ENCODE data around the gene USP34. TPM values are rescaled to one million over a fixed set of nuclear protein-coding genes. Genes with fewer than 3 reads are reported as not detected.

Gene USP34
- total and polyA plus RNA-seq, 2 of the 8 experiments (the other 6 are each of a cell fraction or from before 2014, with no cell fraction given), result 56.7 to 91.7 TPM

DNA sequence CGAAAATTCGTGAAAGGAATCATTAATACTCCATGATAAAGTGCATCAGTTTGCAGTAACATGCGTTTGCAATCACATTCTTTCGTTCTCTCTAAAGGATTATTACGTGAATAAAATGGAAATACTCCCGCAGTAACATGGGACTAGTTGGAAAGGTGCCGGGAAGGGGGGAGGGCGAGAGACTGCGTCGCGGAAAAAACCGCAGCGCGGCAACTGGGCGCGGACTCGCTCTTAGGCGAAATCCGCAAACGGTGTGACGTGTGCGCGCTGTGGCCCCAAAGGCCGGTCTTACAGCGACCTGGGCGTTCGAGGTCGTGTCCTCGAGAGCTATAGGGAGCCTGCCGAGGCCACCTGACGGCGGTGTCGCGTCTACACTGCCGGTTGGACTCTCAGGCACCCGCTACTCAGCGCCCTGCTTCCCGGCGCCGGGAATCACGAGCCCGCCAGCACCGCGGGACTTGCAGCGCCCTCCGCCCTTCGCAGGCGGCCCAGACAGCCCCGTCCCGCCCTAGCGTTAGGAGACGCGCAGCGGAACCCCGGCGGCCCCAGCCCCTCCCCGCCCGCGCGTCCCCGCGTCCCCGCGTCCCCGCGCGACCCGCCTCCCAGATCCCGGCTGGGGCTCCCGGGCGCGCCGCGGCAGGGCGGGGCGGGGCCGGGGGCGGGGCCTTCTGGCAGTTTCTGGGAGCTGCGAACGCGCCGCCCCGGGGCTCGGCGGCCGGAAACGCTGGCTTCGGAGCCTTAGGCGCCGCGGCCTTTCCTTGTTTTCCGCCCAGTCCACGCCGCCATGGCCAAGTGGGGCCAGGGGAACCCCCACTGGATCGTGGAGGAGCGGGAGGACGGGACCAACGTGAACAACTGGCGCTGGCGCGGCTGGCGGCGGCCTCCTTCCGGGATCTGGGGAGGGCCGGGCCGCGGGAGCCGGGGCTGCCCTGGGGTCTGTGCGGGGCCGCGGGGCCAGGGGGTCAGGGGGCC, 293.8 kb downstream of the USP34 start (continued):
- TF ChIP-seq RAD21 (IDR thresholded peaks at IDR 0.05 in 1 of 2, conservative IDR thresholded peaks at IDR 0.05 in 1 of 2; ENCODE audit: low read depth in 2 of 2, low read length in 2 of 2), result peak in 1 of 2 experiments; percentile 4; a peak in 1 of 4 replicates
- peak; percentile 33; the same call in 1 of the 2 replicates for TF ChIP-seq BACH1 (IDR thresholded peaks at IDR 0.05; ENCODE audit: low read length)
- TF ChIP-seq CEBPB (IDR thresholded peaks at IDR 0.05; ENCODE audit: low read depth, low read length), result no peak
- TF ChIP-seq, protein P1, sequence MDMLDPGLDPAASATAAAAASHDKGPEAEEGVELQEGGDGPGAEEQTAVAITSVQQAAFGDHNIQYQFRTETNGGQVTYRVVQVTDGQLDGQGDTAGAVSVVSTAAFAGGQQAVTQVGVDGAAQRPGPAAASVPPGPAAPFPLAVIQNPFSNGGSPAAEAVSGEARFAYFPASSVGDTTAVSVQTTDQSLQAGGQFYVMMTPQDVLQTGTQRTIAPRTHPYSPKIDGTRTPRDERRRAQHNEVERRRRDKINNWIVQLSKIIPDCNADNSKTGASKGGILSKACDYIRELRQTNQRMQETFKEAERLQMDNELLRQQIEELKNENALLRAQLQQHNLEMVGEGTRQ (IDR thresholded peaks at IDR 0.05; ENCODE audit: low read length), result peak; percentile 31; the same call in 1 of the 2 replicates
- TF ChIP-seq CHD2 (IDR thresholded peaks at IDR 0.05; ENCODE audit: low read length), result peak; percentile 88

All from H1 (cell line).